ENCODE results near the gene IL4R.
A peak's percentile ranks its signal among the peaks of the same experiment; 100 is the strongest.
"Not testable (repeated sequence)": the region's sequence is repeated elsewhere in the genome, so short reads cannot be mapped to it uniquely, and the experiment has no call there.

IL4R gene

DNA sequence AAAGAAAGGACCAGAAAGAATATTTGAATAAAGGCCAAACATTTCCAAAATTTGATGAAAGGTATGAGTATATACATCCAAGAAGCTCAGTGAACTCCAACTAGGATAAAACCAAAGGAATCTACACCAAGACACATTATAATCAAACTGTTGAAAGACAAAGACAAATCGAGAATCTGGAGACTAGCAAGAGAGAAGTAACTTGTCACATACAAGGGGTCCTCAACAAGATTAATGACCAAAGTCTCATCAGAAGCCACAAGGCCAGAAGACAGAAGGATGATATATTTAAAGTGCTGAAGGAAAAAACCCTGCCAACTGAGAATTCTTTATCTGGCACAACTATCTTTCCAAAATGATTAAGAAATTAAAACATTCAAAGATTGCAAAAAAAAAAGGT, 78.9 kb downstream of the IL4R start:
- TF ChIP-seq EZH2phosphoT487 (IDR thresholded peaks at IDR 0.05; ENCODE audit: borderline replicate concordance): no peak
- TF ChIP-seq, protein P1, sequence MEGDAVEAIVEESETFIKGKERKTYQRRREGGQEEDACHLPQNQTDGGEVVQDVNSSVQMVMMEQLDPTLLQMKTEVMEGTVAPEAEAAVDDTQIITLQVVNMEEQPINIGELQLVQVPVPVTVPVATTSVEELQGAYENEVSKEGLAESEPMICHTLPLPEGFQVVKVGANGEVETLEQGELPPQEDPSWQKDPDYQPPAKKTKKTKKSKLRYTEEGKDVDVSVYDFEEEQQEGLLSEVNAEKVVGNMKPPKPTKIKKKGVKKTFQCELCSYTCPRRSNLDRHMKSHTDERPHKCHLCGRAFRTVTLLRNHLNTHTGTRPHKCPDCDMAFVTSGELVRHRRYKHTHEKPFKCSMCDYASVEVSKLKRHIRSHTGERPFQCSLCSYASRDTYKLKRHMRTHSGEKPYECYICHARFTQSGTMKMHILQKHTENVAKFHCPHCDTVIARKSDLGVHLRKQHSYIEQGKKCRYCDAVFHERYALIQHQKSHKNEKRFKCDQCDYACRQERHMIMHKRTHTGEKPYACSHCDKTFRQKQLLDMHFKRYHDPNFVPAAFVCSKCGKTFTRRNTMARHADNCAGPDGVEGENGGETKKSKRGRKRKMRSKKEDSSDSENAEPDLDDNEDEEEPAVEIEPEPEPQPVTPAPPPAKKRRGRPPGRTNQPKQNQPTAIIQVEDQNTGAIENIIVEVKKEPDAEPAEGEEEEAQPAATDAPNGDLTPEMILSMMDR (conservative IDR thresholded peaks at IDR 0.05; ENCODE audit: low read length): no peak
- Histone ChIP-seq H3K27me3 (ENCODE audit: insufficient read depth, low read length, poor library complexity, severe bottlenecking) (no peaks in the 10 kb centered on the region), H3K79me2 (ENCODE audit: insufficient read depth, low read length) (no peaks in the 10 kb centered on the region)

DNA sequence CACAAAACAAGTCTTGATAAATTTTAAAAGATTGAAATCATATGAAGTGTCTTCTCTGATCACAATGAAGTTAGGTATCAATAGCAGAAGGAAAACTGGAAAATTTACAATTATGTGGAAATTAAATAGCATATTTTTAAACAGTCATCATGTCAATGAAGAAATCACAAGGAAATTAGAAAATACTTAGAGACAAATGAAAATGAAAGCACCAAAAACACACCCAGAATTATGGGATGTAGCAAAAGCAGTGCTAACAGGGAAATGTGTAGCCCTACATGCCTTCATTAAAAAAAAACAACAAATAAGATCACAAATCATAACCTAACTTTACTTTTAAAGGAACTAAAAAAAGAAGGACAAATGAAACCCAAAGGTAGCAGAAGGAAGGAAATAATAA, 80.7 kb downstream of the IL4R start:
- H3F3A ChIP-seq (ENCODE audit: low read depth): no peaks in the 10 kb centered on the region
- no peaks in the 10 kb centered on the region for H3K36me3 ChIP-seq (ENCODE audit: insufficient read depth, low read length)
- H3K27me3 ChIP-seq (ENCODE audit: insufficient read depth, low read length, poor library complexity, severe bottlenecking): no peaks in the 10 kb centered on the region
- H3K9ac ChIP-seq (ENCODE audit: low read depth, low read length, poor library complexity, severe bottlenecking): no peak overlapping the region
- no peaks in the 10 kb centered on the region for H3K79me2 ChIP-seq (ENCODE audit: insufficient read depth, low read length)
- no peaks in the 10 kb centered on the region for H4K20me1 ChIP-seq (ENCODE audit: insufficient read depth, low read length, poor library complexity, severe bottlenecking)
- no peak overlapping the region for H3K4me3 ChIP-seq (ENCODE audit: low read length, poor library complexity, severe bottlenecking)
- no peak overlapping the region for H3K4me2 ChIP-seq (ENCODE audit: low read depth, low read length, poor library complexity, severe bottlenecking)
- peaks cover 12% of the 10 kb centered on the region for H3K4me1 ChIP-seq (ENCODE audit: insufficient read depth, low read length, poor library complexity, severe bottlenecking)
- no peak overlapping the region for H2AFZ ChIP-seq (ENCODE audit: low read length)
- H3K9me2 ChIP-seq (replicated peaks; ENCODE audit: low read depth, low read length): no peaks in the 10 kb centered on the region
- no peak for TF ChIP-seq EZH2phosphoT487 (IDR thresholded peaks at IDR 0.05; ENCODE audit: borderline replicate concordance)
- TF ChIP-seq, protein P1 (conservative IDR thresholded peaks at IDR 0.05; ENCODE audit: low read length): no peak
- peaks cover 4% of the 10 kb centered on the region; the same call in 1 of the 2 replicates for H3K9me3 ChIP-seq (ENCODE audit: insufficient read depth, low read depth, low read length)

More for the DNA sequence above, 78.9 kb downstream of the IL4R start:
- H2AFZ ChIP-seq (ENCODE audit: low read length): no peak overlapping the region
- H4K20me1 ChIP-seq (ENCODE audit: insufficient read depth, low read length, poor library complexity, severe bottlenecking): no peaks in the 10 kb centered on the region
- H3K9ac ChIP-seq (ENCODE audit: low read depth, low read length, poor library complexity, severe bottlenecking): no peak overlapping the region
- no peaks in the 10 kb centered on the region for H3F3A ChIP-seq (ENCODE audit: low read depth)
- H3K4me3 ChIP-seq (ENCODE audit: low read length, poor library complexity, severe bottlenecking): no peak overlapping the region
- H3K36me3 ChIP-seq (ENCODE audit: insufficient read depth, low read length): no peaks in the 10 kb centered on the region
- H3K9me3 ChIP-seq (ENCODE audit: insufficient read depth, low read depth, low read length): peaks cover 4% of the 10 kb centered on the region; the same call in 1 of the 2 replicates
- H3K4me1 ChIP-seq (ENCODE audit: insufficient read depth, low read length, poor library complexity, severe bottlenecking): no peaks in the 10 kb centered on the region
- H3K9me2 ChIP-seq (replicated peaks; ENCODE audit: low read depth, low read length): no peaks in the 10 kb centered on the region
- no peak overlapping the region for H3K4me2 ChIP-seq (ENCODE audit: low read depth, low read length, poor library complexity, severe bottlenecking)

DNA sequence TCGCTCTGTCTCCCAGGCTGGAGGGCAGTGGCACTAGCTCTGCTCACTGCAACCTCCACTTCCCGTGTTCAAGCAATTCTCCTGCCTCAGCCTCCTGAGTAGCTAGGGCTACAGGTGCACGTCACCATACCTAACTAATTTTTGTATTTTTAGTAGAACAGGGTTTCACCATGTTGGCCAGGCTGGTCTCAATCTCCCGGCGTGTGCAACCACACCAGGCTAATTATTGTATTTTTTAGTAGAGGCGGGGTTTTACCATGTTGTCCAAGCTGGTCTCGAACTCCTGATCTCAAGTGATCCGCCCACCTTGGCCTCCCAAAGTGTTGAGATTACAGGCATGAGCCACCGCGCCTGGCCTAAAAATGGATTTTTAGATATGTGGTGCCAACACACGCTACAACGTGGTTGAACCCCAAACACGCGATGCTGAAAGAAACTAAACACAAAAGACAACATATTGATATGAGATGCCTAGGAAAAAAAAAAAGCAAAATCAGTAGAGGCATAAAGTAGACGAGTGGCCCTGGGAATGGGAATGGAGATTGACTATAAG, 84.6 kb downstream of the IL4R start:
- H3K4me2 ChIP-seq (ENCODE audit: low read depth, low read length, poor library complexity, severe bottlenecking): peak overlapping the region; percentile 13

More for the DNA sequence above, 84.6 kb downstream of the IL4R start:
- H3K9me2 ChIP-seq (replicated peaks; ENCODE audit: low read depth, low read length); H3K27me3 ChIP-seq (ENCODE audit: insufficient read depth, low read length, poor library complexity, severe bottlenecking); H3K9me3 ChIP-seq (ENCODE audit: insufficient read depth, low read depth, low read length); H2AFZ ChIP-seq (ENCODE audit: low read length); H3K79me2 ChIP-seq (ENCODE audit: insufficient read depth, low read length); H3K9ac ChIP-seq (ENCODE audit: low read depth, low read length, poor library complexity, severe bottlenecking); H3K36me3 ChIP-seq (ENCODE audit: insufficient read depth, low read length); H3K4me3 ChIP-seq (ENCODE audit: low read length, poor library complexity, severe bottlenecking); H3F3A ChIP-seq (ENCODE audit: low read depth); H4K20me1 ChIP-seq (ENCODE audit: insufficient read depth, low read length, poor library complexity, severe bottlenecking): not testable (repeated sequence)
- H3K4me1 ChIP-seq (ENCODE audit: insufficient read depth, low read length, poor library complexity, severe bottlenecking): peaks cover 40% of the 10 kb centered on the region

All from Loucy (cell line).